ENCODE data around the gene SPG11. TPM values are rescaled to one million over a fixed set of nuclear protein-coding genes. Genes with fewer than 3 reads are reported as not detected.

Gene SPG11
- total and polyA plus RNA-seq, 9 of the 15 experiments (the other 6 are each of a cell fraction or from before 2014, with no cell fraction given) = 23.3 to 71.2 (median 45.6) TPM

- TF ChIP-seq ZMIZ1 (IDR thresholded peaks at IDR 0.05; ENCODE audit: low read depth in 2 of 2, low read length in 2 of 2) (no peak), ZBTB2 (IDR thresholded peaks at IDR 0.05) (0 out of 2 replicates have a peak, but pooled peaks have one; percentile 48), USF2 (CRISPR knock-in tag; IDR thresholded peaks at IDR 0.05) (no peak), ESRRA (IDR thresholded peaks at IDR 0.05; ENCODE audit: borderline replicate concordance, low read depth) (no peak), AFF4 (CRISPR knock-in tag; IDR thresholded peaks at IDR 0.05) (no peak; the same call in 1 of the 2 replicates), POLR3A (IDR thresholded peaks at IDR 0.05; ENCODE audit: borderline replicate concordance, extremely low read depth, insufficient read depth, insufficient read length) (no peak), LARP7 (IDR thresholded peaks at IDR 0.05) (peak; percentile 79), ZNF695 (CRISPR knock-in tag; IDR thresholded peaks at IDR 0.05) (no peak), MIER1 (IDR thresholded peaks at IDR 0.05; ENCODE audit: low read depth) (no peak), RNF219 (CRISPR knock-in tag; IDR thresholded peaks at IDR 0.05) (no peak), FOXA1 (IDR thresholded peaks at IDR 0.05; ENCODE audit: borderline replicate concordance) (no peak), KDM5B (IDR thresholded peaks at IDR 0.05; ENCODE audit: insufficient replicate concordance, low read depth, low read length) (no peak), EP400 (IDR thresholded peaks at IDR 0.05) (peak; percentile 4; the same call in 1 of the 2 replicates), CEBPG (CRISPR knock-in tag; IDR thresholded peaks at IDR 0.05) (no peak), CEBPG (tag; conservative IDR thresholded peaks at IDR 0.05 in 1 of 2, IDR thresholded peaks at IDR 0.05 in 1 of 2) (no peak)
Measured at GRCh38 chr15:44711743-44712345, 48.4 kb upstream of the SPG11 start (continued).

All from K562 (cell line).